ENCODE measurements around the gene INTS13. TPM values are rescaled to one million over a fixed set of nuclear protein-coding genes. Genes with fewer than 3 reads are reported as not detected.

INTS13 gene
- 10 to 100 TPM; 16.4 to 27.0 TPM for total RNA-seq

DNA sequence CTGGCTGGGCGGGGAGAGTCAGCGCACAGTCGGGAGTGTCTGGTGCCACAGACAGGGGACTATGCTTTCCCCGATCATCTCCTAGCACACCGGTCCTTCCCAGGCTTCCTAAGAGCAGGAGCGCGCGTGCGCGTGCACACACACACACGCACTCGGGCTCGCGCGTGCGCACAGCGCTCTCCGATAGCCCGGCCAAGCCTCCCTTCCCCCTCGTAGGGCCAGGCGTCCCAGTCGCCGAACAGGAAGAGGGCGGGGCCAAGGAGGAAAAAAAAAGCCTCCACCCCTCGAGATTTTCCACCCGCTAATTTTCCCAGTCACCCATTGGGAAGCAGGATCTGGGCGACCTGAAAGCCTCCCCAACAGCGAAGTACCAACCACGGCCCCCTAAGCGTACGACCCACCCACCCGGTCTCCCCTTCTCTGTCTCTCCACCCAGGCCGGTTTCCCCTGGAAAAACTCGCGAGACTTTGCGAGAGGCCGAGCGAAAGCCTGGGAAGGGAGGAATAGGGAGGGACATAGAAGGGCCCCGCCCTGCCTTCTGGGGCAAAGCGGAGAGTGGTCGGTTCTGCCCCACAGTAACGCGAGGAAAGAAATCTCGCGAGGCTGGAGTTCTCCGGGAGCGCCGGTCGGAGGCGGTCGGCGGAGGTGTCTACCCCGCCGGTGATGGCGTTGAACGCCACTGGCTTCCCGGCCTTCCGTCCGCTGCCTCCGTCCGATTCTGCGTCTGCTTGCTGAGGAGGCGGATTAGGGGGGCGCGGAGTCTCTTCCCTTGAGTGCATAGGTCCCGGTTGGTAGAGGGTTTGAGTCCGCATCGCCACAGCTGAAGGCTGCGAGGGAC is at the start of gene INTS13, which contains the start of gene FGFR1OP2:
Gene INTS13 (minus strand): TSS at position 119 of the 838 bp plus-strand sequence. CDS start 1,178 bp downstream, outside the sequence.
Gene FGFR1OP2 (plus strand): TSS at position 608 of the 838 bp plus-strand sequence. CDS start 15,689 bp downstream, outside the sequence.
- H3K4me1 ChIP-seq = peaks cover 0 to 55% of the 10 kb centered on the region in 2 donors

DNA sequence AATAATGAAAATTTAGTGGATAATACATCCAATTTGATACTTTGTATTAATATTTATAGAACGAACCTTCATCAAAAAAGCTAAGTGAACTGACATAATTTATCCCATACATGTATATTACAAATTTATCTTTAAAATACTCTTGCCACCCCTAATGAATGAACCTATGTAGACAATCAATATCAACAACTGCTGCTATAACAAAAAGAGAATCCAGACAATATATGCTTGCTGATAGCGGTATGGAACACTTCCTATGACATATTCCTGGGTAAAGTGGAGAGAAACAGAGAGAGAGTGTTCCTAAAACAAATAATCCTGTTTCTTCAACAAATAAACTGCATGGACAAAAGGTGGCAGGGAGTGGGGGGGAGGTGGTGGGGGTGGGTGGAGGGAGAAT is 45.1 kb upstream of the INTS13 start:
- DNase-seq (ENCODE audit: low spot score) = no peak
- peaks cover 12% of the 10 kb centered on the region for H3K36me3 ChIP-seq
- H3K4me3 ChIP-seq = no peak overlapping the region
- H3K27me3 ChIP-seq = no peaks in the 10 kb centered on the region
- H3K4me1 ChIP-seq = peaks cover 0 to 12% of the 10 kb centered on the region in 2 donors
- TF ChIP-seq CTCF (IDR thresholded peaks at IDR 0.05) = no peak
- no peak overlapping the region for H3K27ac ChIP-seq
- H3K9me3 ChIP-seq = no peaks in the 10 kb centered on the region

More for the DNA sequence above, at the start of gene INTS13, which contains the start of gene FGFR1OP2:
- H3K36me3 ChIP-seq = no peaks in the 10 kb centered on the region
- no peaks in the 10 kb centered on the region for H3K27me3 ChIP-seq
- TF ChIP-seq CTCF (IDR thresholded peaks at IDR 0.05) = no peak
- no peaks in the 10 kb centered on the region for H3K9me3 ChIP-seq
- peak within 1 kb of the TSS; percentile 92 to 97 for H3K27ac ChIP-seq
- DNase-seq (ENCODE audit: low spot score) = peak; percentile 98
- peak within 1 kb of the TSS; percentile 85 to 97 for H3K4me3 ChIP-seq

DNA sequence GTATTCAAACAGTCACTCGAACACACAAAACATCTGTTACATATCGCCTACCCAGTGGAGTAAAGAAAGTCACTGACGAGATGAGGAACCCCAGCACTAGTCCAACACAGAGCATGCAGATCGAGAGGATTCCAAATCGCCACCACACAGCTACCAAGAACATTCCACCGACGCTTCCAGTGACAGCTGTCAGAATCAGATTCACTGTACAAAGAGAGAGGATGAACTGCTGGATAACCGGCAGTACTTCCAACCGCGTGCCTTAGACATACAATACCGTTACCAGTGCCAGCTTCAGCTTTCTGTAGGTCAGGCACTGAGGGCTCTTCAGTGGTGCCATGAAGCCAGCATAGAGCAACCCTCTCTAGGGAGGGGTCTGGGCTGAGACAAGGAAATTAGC is 42.0 kb upstream of the INTS13 start:
- Histone ChIP-seq H3K9me3 (no peaks in the 10 kb centered on the region), H3K36me3 (peaks cover 18% of the 10 kb centered on the region), H3K4me1 (no peaks in the 10 kb centered on the region), H3K27me3 (no peaks in the 10 kb centered on the region), H3K4me3 (no peak overlapping the region), H3K27ac (no peak overlapping the region)
- no peak for DNase-seq (ENCODE audit: low spot score)
- TF ChIP-seq CTCF (IDR thresholded peaks at IDR 0.05) = no peak

DNA sequence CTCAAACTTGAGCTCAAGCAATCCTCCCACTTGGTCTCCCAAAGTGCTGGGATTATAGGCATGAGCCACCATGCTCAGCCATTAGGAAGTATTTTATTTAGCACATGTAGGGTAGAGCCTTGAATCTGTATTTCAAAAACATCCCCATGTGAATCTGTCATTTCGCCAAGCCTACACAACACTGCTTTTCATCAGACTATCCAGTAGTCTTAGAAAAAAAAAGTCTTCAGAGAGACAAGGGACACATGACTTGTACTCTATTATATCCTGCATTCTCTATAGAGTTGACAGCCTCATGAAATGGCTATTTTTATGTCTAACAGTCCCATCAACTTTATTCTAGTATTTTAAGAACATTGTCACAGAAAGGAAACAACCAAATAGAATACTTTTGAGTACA is 41.0 kb upstream of the INTS13 start:
- no peak for DNase-seq (ENCODE audit: low spot score)
- H3K4me1 ChIP-seq = no peaks in the 10 kb centered on the region
- no peaks in the 10 kb centered on the region for H3K27me3 ChIP-seq
- TF ChIP-seq CTCF (IDR thresholded peaks at IDR 0.05) = no peak
- peaks cover 20% of the 10 kb centered on the region for H3K36me3 ChIP-seq
- no peaks in the 10 kb centered on the region for H3K9me3 ChIP-seq
- H3K4me3 ChIP-seq = no peak overlapping the region
- H3K27ac ChIP-seq = no peak overlapping the region

DNA sequence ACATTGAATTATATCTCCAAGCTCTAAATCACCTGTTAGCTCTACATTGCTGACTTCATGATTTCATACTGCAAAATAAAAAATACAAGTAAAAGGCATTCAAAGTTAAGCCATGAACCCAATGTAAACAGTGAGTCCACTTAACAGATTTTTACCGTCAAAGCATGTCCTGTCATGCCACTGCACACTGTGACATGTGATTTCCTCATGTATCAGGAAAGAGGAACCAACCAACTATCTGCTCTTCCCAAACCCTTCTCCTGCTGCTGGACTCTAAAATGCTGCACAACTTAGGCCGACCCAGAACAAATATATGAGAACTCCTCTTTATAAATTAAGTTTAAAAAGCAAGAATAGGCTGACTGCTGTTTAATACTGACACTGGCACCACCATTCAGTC is 38.9 kb upstream of the INTS13 start:
- H3K9me3 ChIP-seq = no peaks in the 10 kb centered on the region
- no peaks in the 10 kb centered on the region for H3K4me1 ChIP-seq
- no peaks in the 10 kb centered on the region for H3K27me3 ChIP-seq
- no peak for TF ChIP-seq CTCF (IDR thresholded peaks at IDR 0.05)
- no peak overlapping the region for H3K27ac ChIP-seq
- DNase-seq (ENCODE audit: low spot score) = no peak
- H3K4me3 ChIP-seq = no peak overlapping the region
- peaks cover 20% of the 10 kb centered on the region for H3K36me3 ChIP-seq

Data from right atrium auricular region (tissue), 2 donors.